ENCODE measurements around the gene SDC3.

DNA sequence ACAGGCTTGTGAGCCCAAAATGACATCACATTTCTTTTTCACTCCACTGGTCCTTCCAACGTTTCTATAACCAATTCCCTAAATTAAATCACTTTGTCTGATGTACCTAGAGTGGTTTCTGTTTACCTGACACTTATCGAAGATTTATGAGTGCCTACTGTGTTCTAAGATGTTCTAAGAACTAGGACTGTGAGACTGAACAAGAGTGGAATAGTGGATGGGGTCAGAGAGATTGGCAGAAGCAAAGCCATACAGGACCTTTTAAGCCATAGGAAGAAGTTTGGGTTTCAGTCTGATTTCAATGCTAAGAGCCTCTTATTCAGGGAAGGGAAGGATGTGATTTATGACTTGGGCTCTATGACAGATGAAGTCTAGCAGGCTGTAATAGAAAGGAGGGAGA, 78.7 kb downstream of the SDC3 start:
- TF ChIP-seq, protein P1, sequence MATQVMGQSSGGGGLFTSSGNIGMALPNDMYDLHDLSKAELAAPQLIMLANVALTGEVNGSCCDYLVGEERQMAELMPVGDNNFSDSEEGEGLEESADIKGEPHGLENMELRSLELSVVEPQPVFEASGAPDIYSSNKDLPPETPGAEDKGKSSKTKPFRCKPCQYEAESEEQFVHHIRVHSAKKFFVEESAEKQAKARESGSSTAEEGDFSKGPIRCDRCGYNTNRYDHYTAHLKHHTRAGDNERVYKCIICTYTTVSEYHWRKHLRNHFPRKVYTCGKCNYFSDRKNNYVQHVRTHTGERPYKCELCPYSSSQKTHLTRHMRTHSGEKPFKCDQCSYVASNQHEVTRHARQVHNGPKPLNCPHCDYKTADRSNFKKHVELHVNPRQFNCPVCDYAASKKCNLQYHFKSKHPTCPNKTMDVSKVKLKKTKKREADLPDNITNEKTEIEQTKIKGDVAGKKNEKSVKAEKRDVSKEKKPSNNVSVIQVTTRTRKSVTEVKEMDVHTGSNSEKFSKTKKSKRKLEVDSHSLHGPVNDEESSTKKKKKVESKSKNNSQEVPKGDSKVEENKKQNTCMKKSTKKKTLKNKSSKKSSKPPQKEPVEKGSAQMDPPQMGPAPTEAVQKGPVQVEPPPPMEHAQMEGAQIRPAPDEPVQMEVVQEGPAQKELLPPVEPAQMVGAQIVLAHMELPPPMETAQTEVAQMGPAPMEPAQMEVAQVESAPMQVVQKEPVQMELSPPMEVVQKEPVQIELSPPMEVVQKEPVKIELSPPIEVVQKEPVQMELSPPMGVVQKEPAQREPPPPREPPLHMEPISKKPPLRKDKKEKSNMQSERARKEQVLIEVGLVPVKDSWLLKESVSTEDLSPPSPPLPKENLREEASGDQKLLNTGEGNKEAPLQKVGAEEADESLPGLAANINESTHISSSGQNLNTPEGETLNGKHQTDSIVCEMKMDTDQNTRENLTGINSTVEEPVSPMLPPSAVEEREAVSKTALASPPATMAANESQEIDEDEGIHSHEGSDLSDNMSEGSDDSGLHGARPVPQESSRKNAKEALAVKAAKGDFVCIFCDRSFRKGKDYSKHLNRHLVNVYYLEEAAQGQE (IDR thresholded peaks at IDR 0.05; ENCODE audit: insufficient read depth in 1 of 2, low read depth in 2 of 2, low read length in 2 of 2), result no peak
- no peak for TF ChIP-seq POLR2AphosphoS5 (IDR thresholded peaks at IDR 0.05; ENCODE audit: low read depth, low read length)
- TF ChIP-seq SIN3A (IDR thresholded peaks at IDR 0.05; ENCODE audit: borderline replicate concordance, insufficient read depth, low read length), result no peak

Measured in PFSK-1 (cell line).